ENCODE data around the gene VTN.

DNA sequence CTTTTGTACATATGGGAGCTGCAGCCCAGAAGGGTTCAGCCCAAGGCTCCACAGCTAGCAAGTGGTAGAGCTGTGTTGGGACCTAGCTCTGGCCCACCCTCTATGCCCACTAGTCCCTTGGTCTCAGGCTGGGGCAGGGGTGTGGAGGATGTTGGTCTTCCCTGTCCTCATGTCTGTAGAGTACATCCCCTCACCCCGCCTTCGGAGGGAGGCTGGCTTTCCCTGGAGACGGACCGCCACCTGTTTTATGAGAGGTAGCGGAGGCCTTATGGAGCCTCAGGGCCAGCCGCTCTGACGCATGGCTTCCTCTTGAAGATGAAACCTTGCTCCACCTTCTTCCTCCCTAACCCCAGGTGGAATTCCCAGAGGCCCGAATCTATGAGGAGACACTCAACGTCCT, 26.1 kb downstream of the VTN start:
- TF ChIP-seq POLR2A (IDR thresholded peaks at IDR 0.05), result no peak
- TF ChIP-seq, protein P1, sequence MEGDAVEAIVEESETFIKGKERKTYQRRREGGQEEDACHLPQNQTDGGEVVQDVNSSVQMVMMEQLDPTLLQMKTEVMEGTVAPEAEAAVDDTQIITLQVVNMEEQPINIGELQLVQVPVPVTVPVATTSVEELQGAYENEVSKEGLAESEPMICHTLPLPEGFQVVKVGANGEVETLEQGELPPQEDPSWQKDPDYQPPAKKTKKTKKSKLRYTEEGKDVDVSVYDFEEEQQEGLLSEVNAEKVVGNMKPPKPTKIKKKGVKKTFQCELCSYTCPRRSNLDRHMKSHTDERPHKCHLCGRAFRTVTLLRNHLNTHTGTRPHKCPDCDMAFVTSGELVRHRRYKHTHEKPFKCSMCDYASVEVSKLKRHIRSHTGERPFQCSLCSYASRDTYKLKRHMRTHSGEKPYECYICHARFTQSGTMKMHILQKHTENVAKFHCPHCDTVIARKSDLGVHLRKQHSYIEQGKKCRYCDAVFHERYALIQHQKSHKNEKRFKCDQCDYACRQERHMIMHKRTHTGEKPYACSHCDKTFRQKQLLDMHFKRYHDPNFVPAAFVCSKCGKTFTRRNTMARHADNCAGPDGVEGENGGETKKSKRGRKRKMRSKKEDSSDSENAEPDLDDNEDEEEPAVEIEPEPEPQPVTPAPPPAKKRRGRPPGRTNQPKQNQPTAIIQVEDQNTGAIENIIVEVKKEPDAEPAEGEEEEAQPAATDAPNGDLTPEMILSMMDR (IDR thresholded peaks at IDR 0.05), result no peak
